Measurements from ENCODE around the gene RYR3.
A peak's percentile ranks its signal among the peaks of the same experiment; 100 is the strongest.

Gene RYR3

GRCh38 chr15:33304924-33305323, 5.8 kb upstream of the RYR3 start:
- H3K4me1 ChIP-seq (ENCODE audit: insufficient read depth, poor library complexity, severe bottlenecking): no peaks in the 10 kb centered on the region
- H3K9me3 ChIP-seq (ENCODE audit: severe bottlenecking): no peaks in the 10 kb centered on the region
- TF ChIP-seq CTCF (IDR thresholded peaks at IDR 0.05; ENCODE audit: poor library complexity, severe bottlenecking): no peak
- H3K4me3 ChIP-seq (ENCODE audit: severe bottlenecking): no peak overlapping the region
- H3K36me3 ChIP-seq (ENCODE audit: low read depth): no peaks in the 10 kb centered on the region
- no peak for ATAC-seq (ENCODE audit: low read depth)
- H3K27ac ChIP-seq (ENCODE audit: poor library complexity, severe bottlenecking): no peak overlapping the region
- no peak for DNase-seq (ENCODE audit: low spot score)
- H3K27me3 ChIP-seq (ENCODE audit: insufficient read depth, poor library complexity, severe bottlenecking): peaks cover 25% of the 10 kb centered on the region

- Histone ChIP-seq H3K27me3 (ENCODE audit: insufficient read depth, poor library complexity, severe bottlenecking) (peaks cover 61% of the 10 kb centered on the region), H3K4me3 (ENCODE audit: severe bottlenecking) (no peak overlapping the region)
- ATAC-seq (ENCODE audit: low read depth): no peak
Measured at GRCh38 chr15:33309602-33310276, 1.0 kb upstream of the RYR3 start.

GRCh38 chr15:33311312-33311971, 675 bp downstream of the RYR3 start:
- no peaks in the 10 kb centered on the region for H3K9me3 ChIP-seq (ENCODE audit: severe bottlenecking)
- no peaks in the 10 kb centered on the region for H3K36me3 ChIP-seq (ENCODE audit: low read depth)
- H3K4me1 ChIP-seq (ENCODE audit: insufficient read depth, poor library complexity, severe bottlenecking): no peaks in the 10 kb centered on the region
- ATAC-seq (ENCODE audit: low read depth) (no peak; the same call in 2 of the 3 replicates), DNase-seq (ENCODE audit: low spot score) (peak; percentile 69)
- TF ChIP-seq CTCF (IDR thresholded peaks at IDR 0.05; ENCODE audit: poor library complexity, severe bottlenecking): no peak
- peaks cover 66% of the 10 kb centered on the region for H3K27me3 ChIP-seq (ENCODE audit: insufficient read depth, poor library complexity, severe bottlenecking)
- no peak overlapping the region for H3K4me3 ChIP-seq (ENCODE audit: severe bottlenecking)
- H3K27ac ChIP-seq (ENCODE audit: poor library complexity, severe bottlenecking): no peak overlapping the region

More at GRCh38 chr15:33309602-33310276, 1.0 kb upstream of the RYR3 start:
- no peak overlapping the region for H3K27ac ChIP-seq (ENCODE audit: poor library complexity, severe bottlenecking)
- no peaks in the 10 kb centered on the region for H3K9me3 ChIP-seq (ENCODE audit: severe bottlenecking)
- peak; percentile 30 for TF ChIP-seq CTCF (IDR thresholded peaks at IDR 0.05; ENCODE audit: poor library complexity, severe bottlenecking)
- no peaks in the 10 kb centered on the region for H3K36me3 ChIP-seq (ENCODE audit: low read depth)
- no peaks in the 10 kb centered on the region for H3K4me1 ChIP-seq (ENCODE audit: insufficient read depth, poor library complexity, severe bottlenecking)
- DNase-seq (ENCODE audit: low spot score): no peak

- ATAC-seq (ENCODE audit: low read depth): peak; percentile 78
- Histone ChIP-seq H3K9me3 (ENCODE audit: severe bottlenecking) (no peaks in the 10 kb centered on the region), H3K27ac (ENCODE audit: poor library complexity, severe bottlenecking) (no peak overlapping the region), H3K4me3 (ENCODE audit: severe bottlenecking) (no peak overlapping the region), H3K4me1 (ENCODE audit: insufficient read depth, poor library complexity, severe bottlenecking) (no peaks in the 10 kb centered on the region), H3K36me3 (ENCODE audit: low read depth) (no peaks in the 10 kb centered on the region), H3K27me3 (ENCODE audit: insufficient read depth, poor library complexity, severe bottlenecking) (peaks cover 68% of the 10 kb centered on the region)
- no peak for TF ChIP-seq CTCF (IDR thresholded peaks at IDR 0.05; ENCODE audit: poor library complexity, severe bottlenecking)
- no peak for DNase-seq (ENCODE audit: low spot score)
Measured at GRCh38 chr15:33313491-33313890, 2.7 kb downstream of the RYR3 start.

GRCh38 chr15:33314069-33314468, 3.3 kb downstream of the RYR3 start:
- Histone ChIP-seq H3K27ac (ENCODE audit: poor library complexity, severe bottlenecking) (no peak overlapping the region), H3K9me3 (ENCODE audit: severe bottlenecking) (no peaks in the 10 kb centered on the region), H3K4me1 (ENCODE audit: insufficient read depth, poor library complexity, severe bottlenecking) (no peaks in the 10 kb centered on the region), H3K36me3 (ENCODE audit: low read depth) (no peaks in the 10 kb centered on the region), H3K4me3 (ENCODE audit: severe bottlenecking) (no peak overlapping the region), H3K27me3 (ENCODE audit: insufficient read depth, poor library complexity, severe bottlenecking) (peaks cover 67% of the 10 kb centered on the region)
- TF ChIP-seq CTCF (IDR thresholded peaks at IDR 0.05; ENCODE audit: poor library complexity, severe bottlenecking): no peak
- ATAC-seq (ENCODE audit: low read depth): no peak
- no peak for DNase-seq (ENCODE audit: low spot score)
